Thyroid gland (tissue), 4 donors: Measurements from ENCODE around the gene TMEM161A.

Experiments used
- CTCF ChIP-seq, 6 experiments: fragments of 200-600 bp in 3 of 6; fragments of 450-650 bp in 3 of 6; sonication (generic) in 3 of 6; IDR thresholded peaks; one replicate each; pipeline ENCODE4 v1.5.1; 2016 to 2019; ENCODE audit warnings: antibody characterized with exemption in 6 of 6, mild to moderate bottlenecking in 2 of 6, inconsistent platforms in 1 of 6, moderate library complexity in 1 of 6
- POLR2A ChIP-seq, 2 donors: fragments of 450-650 bp; IDR thresholded peaks; one replicate each; pipeline ENCODE4 v1.6.1; 2017; ENCODE audit warnings: antibody characterized with exemption in 2 of 2, mild to moderate bottlenecking in 2 of 2, moderate library complexity in 1 of 2

- TF ChIP-seq CTCF (IDR thresholded peaks at IDR 0.05) (no peak), POLR2A (IDR thresholded peaks at IDR 0.05) (no peak)
These were observed 4.3 kb downstream of the TMEM161A start for GRCh38 chr19:19133985-19134384.
